Measurements from ENCODE around the gene LMF1. TPM values are rescaled to one million over a fixed set of nuclear protein-coding genes. Genes with fewer than 3 reads are reported as not detected.
"Not testable (repeated sequence)": the region's sequence is repeated elsewhere in the genome, so short reads cannot be mapped to it uniquely, and the experiment has no call there.

The LMF1 gene
- total RNA-seq, 2 experiments from 2014 or later = 17.0 to 31.4 TPM

- H3K4me1 ChIP-seq (ENCODE audit: insufficient read depth, low read length, poor library complexity, severe bottlenecking) = no peaks in the 10 kb centered on the region
- H3K79me2 ChIP-seq (ENCODE audit: insufficient read depth, low read depth, low read length) = no peaks in the 10 kb centered on the region
- H2AFZ ChIP-seq (ENCODE audit: low read length) = no peak overlapping the region
- peaks cover 5% of the 10 kb centered on the region; the same call in 1 of the 2 replicates for H3K9me3 ChIP-seq (ENCODE audit: low read length)
- no peaks in the 10 kb centered on the region for H3K9me2 ChIP-seq (ENCODE audit: insufficient read depth, low read length)
- no peak overlapping the region for H3K4me2 ChIP-seq (ENCODE audit: low read length)
- no peaks in the 10 kb centered on the region for H4K20me1 ChIP-seq (ENCODE audit: insufficient read depth, low read length)
- DNase-seq (ENCODE audit: low spot score) = no peak
- intact Hi-C loops (cut with micrococcal nuclease; ENCODE audit: unreplicated experiment) = no loop called here
- POLR2A ChIA-PET = no interaction called here
- H3K27ac ChIP-seq (ENCODE audit: low read depth, low read length, poor library complexity, severe bottlenecking) = no peak overlapping the region
- no TSS peak for BruUV-seq (replicated peaks)
- no peaks in the 10 kb centered on the region for H3K36me3 ChIP-seq (ENCODE audit: insufficient read depth, low read length)
- H3K4me3 ChIP-seq (ENCODE audit: low read depth, low read length, poor library complexity, severe bottlenecking) = no peak overlapping the region
- CTCF ChIA-PET (ENCODE audit: unreplicated experiment) = no interaction called here
- TF ChIP-seq, protein P1, sequence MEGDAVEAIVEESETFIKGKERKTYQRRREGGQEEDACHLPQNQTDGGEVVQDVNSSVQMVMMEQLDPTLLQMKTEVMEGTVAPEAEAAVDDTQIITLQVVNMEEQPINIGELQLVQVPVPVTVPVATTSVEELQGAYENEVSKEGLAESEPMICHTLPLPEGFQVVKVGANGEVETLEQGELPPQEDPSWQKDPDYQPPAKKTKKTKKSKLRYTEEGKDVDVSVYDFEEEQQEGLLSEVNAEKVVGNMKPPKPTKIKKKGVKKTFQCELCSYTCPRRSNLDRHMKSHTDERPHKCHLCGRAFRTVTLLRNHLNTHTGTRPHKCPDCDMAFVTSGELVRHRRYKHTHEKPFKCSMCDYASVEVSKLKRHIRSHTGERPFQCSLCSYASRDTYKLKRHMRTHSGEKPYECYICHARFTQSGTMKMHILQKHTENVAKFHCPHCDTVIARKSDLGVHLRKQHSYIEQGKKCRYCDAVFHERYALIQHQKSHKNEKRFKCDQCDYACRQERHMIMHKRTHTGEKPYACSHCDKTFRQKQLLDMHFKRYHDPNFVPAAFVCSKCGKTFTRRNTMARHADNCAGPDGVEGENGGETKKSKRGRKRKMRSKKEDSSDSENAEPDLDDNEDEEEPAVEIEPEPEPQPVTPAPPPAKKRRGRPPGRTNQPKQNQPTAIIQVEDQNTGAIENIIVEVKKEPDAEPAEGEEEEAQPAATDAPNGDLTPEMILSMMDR (conservative IDR thresholded peaks at IDR 0.05; ENCODE audit: low read length) = no peak
- no peak for TF ChIP-seq EZH2phosphoT487 (IDR thresholded peaks at IDR 0.05; ENCODE audit: borderline replicate concordance, low read depth, low read length)
Observed at GRCh38 chr16:888901-889570, 81.7 kb downstream of the LMF1 start.

GRCh38 chr16:888456-888855 is 82.3 kb downstream of the LMF1 start:
- H3K4me1 ChIP-seq (ENCODE audit: insufficient read depth, low read length, poor library complexity, severe bottlenecking); H2AFZ ChIP-seq (ENCODE audit: low read length); DNase-seq (ENCODE audit: low spot score); H3K27ac ChIP-seq (ENCODE audit: low read depth, low read length, poor library complexity, severe bottlenecking); H3K4me2 ChIP-seq (ENCODE audit: low read length); H4K20me1 ChIP-seq (ENCODE audit: insufficient read depth, low read length); H3K4me3 ChIP-seq (ENCODE audit: low read depth, low read length, poor library complexity, severe bottlenecking); BruUV-seq (replicated peaks); H3K9me2 ChIP-seq (ENCODE audit: insufficient read depth, low read length); intact Hi-C loops (cut with micrococcal nuclease; ENCODE audit: unreplicated experiment); POLR2A ChIA-PET; CTCF ChIA-PET (ENCODE audit: unreplicated experiment); H3K36me3 ChIP-seq (ENCODE audit: insufficient read depth, low read length); H3K79me2 ChIP-seq (ENCODE audit: insufficient read depth, low read depth, low read length): not testable (repeated sequence)
- peaks cover 11% of the 10 kb centered on the region; the same call in 1 of the 2 replicates for H3K9me3 ChIP-seq (ENCODE audit: low read length)

- DNase-seq (ENCODE audit: low spot score) = no peak
- no peak overlapping the region for H3K27ac ChIP-seq (ENCODE audit: low read depth, low read length, poor library complexity, severe bottlenecking)
- H3K36me3 ChIP-seq (ENCODE audit: insufficient read depth, low read length) = no peaks in the 10 kb centered on the region
- intact Hi-C loops (cut with micrococcal nuclease; ENCODE audit: unreplicated experiment) = no loop called here
- H3K9me2 ChIP-seq (ENCODE audit: insufficient read depth, low read length) = no peaks in the 10 kb centered on the region
- CTCF ChIA-PET (ENCODE audit: unreplicated experiment) = no interaction called here
- POLR2A ChIA-PET = no interaction called here
- H2AFZ ChIP-seq (ENCODE audit: low read length) = no peak overlapping the region
- no peak overlapping the region for H3K4me2 ChIP-seq (ENCODE audit: low read length)
- no peak overlapping the region for H3K4me3 ChIP-seq (ENCODE audit: low read depth, low read length, poor library complexity, severe bottlenecking)
- H4K20me1 ChIP-seq (ENCODE audit: insufficient read depth, low read length) = no peaks in the 10 kb centered on the region
- TF ChIP-seq, protein P1 (conservative IDR thresholded peaks at IDR 0.05; ENCODE audit: low read length) = no peak
- TF ChIP-seq EZH2phosphoT487 (IDR thresholded peaks at IDR 0.05; ENCODE audit: borderline replicate concordance, low read depth, low read length) = no peak
- no TSS peak for BruUV-seq (replicated peaks)
- no peaks in the 10 kb centered on the region for H3K79me2 ChIP-seq (ENCODE audit: insufficient read depth, low read depth, low read length)
- no peaks in the 10 kb centered on the region for H3K4me1 ChIP-seq (ENCODE audit: insufficient read depth, low read length, poor library complexity, severe bottlenecking)
- peaks cover 12% of the 10 kb centered on the region; the same call in 1 of the 2 replicates for H3K9me3 ChIP-seq (ENCODE audit: low read length)
Observed at GRCh38 chr16:887846-888245, 82.9 kb downstream of the LMF1 start.

Data from OCI-LY7 (cell line).